HG03571 (cell line): ENCODE measurements around the gene TREM1.
"Not testable (repeated sequence)": the region's sequence is repeated elsewhere in the genome, so short reads cannot be mapped to it uniquely, and the experiment has no call there.

ENCODE experiments used
- ATAC-seq: cut with Tn5 transposase; IDR thresholded peaks from one replicate; pipeline ENCODE4 v1.9.1; 2021; ENCODE audit not compliant: unreplicated experiment

Gene TREM1

DNA sequence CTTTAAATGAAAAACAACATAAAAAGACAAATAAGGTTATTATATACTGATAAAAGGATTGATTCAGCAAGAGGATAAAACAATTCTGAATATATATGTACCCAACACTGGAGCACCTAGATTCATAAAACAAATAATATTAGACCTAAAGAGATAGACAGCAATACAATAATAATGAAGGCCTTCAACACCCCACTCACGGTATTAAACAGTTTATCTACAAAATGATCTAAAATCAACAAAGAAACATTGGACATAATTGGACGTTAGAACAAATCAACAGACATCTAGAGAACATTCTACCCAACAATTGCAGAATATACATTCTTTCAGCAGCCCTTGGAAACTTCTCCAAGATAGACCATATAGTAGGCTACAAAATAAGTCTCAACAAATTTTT lies 24.1 kb downstream of the TREM1 start:
- ATAC-seq: no peak

DNA sequence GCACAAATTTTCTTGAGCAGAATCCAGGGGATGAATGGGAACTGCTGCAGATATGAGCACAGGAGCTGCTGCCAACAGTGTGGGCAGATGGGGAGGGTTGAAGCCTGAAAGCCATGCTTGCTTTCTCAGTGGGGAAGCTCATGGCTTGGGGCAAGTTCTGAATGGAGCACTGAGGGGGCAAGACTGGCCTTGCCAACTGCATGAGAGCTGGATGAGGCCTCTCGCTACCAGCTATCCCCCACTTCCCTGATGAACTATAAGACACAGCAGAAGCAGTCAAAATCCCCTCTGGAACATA lies 28.3 kb downstream of the TREM1 start:
- no peak for ATAC-seq

DNA sequence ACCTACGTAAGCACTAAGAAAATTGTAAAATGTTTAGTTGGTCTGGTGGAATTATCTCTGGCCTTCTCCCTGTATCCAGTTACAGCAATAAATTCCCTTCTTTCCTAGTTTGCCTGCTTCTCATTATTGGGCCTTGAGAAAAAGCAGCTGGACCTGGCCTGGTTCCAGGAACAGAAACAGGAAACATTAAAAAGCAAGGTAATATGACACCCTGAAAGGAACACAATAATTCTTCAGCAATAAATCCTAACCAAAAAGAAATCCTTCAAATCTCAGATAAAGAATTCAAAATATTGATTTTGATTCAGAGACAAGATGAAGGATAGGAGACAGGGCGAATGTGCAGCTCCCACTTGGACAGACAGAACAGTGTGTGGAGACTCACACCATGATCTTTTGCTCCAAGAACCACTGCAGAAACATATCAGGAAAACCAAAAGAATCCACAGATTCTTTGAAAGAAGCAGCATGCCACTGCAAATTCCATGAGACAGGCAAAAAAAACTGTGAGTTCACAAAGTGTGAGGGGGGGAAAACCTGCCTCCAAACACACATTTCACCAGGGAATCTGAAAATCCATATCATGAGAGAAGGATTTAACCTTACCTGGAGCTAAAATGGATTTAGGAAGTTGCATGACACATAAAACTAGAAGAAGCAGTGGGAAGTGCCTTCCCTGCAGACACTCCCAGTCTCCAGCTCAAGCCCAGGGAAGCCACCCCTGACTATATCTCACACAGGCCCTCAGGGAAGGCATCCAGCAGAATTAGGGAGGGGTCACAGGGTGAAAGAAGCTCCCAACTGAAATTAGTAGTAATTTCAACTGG lies 28.9 kb downstream of the TREM1 start:
- no peak for ATAC-seq

DNA sequence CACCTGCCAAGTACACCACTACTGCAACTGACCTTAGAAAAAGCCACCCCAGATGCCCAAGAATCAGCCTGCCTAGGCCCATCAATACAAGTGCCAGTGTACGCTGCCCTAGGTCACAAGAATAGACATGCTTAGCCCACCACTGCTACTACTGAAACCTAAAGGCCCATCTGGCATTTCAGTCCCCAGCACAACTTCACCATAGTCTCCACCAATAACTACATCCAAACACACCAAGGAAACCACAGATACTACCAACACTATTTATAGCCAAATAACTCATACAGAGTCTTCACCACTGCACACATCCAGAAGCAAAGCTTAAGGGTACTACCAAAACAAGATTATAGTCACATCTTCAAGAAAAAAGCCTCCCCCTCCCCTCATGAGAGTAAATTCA lies 30.1 kb downstream of the TREM1 start:
- ATAC-seq: no peak

DNA sequence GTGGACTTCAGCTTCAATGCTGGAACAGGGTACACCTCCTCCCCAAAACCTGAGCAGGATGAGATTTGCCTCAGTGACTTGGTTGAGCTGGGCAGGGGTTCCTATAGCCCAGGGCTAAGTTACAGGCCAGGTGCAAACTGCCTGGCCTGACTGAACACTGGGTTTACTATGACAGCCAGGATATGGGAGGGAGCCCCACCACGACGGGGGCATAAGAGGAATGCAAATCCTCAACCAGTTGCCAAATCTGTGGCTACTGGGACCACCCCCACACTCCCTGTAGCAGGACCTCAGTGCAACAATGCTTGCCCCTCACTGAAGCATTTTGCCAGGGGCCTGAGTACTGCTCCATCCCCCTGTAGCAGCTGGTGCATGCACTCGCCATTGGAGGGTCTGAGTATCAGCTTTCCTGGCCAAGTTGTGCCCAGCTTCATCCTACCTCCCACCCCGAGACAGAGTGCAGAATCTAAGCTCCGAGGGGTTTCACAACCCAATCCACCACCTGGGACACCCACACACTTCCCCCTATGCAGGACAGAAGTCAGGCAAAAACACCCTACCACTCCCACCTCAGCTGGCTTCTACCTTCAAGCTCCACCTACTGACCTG lies 30.7 kb downstream of the TREM1 start:
- ATAC-seq: no peak

DNA sequence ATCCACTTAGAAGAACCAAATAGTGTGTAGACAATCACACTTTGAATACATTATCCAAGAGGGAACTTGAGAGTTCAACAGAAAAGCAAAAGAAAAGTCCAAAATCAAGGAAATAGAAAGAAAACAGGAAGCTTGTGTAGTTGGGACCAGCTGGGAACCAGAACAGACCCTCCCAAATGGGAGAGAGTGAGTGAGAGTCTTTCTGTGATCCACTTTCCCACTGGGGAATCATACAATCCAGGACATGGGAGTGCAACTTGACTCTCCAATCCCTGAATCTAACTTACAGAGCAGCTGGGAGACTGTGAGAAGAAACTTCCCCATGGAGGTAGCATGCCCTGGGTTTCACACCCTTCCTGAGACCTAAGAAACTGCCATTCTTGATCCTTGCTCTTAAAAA lies 31.4 kb downstream of the TREM1 start:
- ATAC-seq: no peak

DNA sequence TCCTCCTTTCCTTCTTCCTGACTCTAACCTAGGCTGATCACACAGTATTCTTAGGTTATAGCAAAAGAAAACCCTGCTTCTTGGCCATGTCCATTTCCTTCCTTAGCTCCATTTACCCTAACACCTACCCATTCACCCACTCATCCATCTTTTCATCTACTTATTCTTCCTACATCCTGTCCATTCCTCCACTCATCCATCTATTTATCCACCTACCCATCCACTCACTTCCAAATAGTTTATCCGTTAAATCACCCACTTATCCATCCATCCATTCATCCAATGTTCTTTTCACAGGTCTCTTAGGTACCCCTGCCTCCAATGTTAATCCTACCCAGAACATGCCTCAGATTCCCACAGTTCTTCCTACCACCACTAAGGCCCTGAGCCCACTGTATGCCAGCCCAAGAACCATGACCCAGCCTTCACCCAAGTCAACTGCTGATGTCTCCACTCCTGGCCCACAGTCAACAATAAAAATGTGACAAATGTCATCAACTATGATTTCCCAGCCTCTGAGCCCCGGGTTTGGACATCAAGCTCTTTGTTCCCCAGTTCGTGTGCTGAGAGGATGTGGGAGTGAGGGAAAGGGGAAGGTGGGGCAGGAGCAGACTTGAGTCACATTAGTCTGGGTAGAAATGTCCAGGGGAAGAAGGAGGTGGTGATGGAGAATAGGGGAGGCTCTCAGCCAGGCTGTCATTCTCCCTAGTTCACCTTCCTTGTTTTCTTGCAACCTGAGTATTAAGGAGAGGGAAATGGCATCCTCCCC lies 33.9 kb downstream of the TREM1 start:
- ATAC-seq: no peak

DNA sequence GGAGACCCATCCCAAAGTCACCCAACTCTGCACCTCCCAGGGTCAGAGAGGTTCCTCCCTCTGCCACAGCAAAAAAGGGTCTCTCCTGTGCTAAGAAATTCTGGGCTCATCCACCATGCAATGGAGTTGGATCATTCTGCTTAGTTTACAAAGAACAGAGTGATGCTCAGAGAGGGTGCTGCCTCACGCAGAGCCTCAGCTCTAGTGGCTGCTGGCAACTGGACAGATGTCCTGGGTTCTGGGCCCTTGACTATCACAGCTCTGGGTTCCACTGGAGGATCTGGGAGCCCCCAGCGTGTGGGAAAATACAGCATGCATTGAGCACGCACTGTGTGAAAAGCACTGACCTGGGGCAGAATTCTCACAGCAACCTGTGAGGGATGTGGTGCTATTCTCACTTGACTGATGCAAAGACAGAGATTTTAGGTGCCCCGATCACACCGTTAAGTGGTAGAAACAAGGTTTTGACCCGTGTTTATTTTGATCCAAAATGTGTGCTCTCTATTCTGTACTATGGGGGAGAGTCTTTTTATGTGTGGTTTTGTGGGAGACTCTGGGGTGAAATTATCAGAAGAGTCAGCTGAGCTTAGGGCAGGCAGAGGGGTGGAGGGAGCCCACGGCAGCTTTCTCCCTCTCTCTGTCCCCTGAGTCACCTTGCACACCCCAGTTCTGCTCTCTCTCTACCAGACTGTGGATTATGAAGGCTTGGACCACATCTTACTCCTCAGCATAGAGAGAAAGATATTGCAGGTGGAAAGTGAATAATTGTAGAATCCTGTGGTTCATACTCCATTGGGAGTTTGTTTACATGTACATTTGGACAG lies 38.4 kb downstream of the TREM1 start:
- no peak for ATAC-seq

DNA sequence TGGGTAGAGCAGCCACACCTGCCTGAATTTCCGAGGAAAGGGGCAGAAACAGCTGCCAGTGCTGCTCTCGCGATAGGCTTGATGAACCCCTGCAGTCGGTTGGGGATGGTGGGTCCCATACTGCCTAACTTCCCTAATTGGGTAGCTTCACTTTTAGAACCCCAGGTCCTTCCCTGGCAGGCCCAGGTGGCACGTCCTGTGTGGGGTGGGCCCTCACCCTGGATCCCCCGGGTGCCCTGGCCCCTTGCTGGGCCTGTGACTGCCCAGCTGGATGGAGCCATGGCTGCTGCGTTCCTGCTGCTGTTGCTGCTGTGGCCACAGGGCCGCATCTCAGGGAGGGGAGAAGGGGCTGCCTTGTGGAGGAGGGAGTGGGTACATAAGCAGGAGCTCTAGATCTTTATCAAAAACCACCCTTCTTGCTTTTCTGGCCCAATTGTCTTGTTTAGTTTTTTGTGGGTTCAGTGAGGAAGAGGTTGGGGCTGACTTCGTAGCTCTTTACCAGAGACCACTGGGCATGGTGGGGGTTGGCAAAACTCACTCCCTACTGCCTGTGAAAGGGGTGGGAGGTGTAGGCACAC lies 39.1 kb downstream of the TREM1 start:
- no peak for ATAC-seq

DNA sequence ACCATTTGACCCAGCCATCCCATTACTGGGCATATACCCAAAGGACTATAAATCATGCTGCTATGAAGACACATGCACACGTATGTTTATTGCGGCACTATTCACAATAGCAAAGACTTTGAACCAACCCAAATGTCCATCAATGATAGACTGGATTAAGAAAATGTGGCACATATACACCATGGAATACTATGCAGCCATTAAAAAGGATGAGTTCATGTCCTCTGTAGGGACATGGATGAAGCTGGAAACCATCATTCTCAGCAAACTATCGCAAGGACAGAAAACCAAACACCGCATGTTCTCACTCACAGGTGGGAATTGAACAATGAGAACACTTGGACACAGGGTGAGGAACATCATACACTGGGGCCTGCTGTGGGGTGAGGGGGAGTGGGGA lies 40.0 kb downstream of the TREM1 start:
- not testable (repeated sequence) for ATAC-seq

DNA sequence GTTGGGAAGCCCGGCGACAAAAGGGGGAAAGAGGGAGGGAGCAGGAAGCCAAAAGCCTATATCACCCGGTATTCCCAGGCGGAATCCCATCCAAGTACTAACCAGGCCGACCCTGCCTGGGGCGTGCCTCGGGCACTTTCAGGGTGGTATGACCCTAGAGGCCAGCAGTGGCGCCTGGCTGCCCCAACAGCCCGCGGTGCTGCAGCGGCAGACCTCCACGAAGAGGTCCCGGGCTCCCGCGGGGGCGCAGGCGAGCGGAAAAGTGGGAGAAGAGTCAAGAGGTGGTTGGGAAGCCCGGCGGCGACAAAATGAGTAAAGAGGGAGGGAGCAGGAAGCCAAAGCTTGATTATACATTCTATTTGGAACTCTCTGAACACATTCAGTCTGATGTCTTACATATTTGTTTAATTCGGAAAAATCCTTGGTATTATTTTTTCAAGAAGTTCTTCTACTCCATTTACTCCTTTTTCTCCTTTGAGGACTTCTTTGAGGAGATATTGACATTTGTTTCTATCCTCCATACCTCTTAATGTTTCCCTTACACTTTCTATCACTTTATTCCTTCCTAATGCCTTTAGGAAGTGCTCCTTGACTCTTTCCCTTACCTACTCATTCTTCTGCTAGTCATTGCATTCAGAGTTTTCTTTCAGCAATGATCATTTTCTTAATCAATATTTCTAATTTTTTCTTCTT lies 46.9 kb downstream of the TREM1 start:
- no peak for ATAC-seq

DNA sequence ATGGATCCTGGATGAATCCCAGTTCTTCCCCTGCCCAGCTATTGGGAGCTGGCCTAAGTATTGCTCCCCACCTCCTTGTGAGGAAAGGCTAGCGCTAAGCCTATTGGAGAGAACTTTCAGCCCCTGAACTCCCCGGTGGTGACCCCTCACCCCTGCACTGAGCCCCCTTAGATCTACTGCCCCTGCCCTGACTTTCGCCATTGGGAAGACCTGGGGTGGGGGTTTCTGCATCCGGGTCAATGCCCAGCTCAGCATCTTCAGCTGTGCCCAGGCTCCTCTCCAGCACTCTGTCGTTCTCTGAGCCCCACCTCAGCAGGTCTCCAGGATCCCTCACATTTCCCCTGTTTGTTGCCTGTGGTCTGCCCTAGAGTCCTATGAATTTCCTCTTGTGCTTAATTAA lies 49.4 kb downstream of the TREM1 start:
- no peak for ATAC-seq

DNA sequence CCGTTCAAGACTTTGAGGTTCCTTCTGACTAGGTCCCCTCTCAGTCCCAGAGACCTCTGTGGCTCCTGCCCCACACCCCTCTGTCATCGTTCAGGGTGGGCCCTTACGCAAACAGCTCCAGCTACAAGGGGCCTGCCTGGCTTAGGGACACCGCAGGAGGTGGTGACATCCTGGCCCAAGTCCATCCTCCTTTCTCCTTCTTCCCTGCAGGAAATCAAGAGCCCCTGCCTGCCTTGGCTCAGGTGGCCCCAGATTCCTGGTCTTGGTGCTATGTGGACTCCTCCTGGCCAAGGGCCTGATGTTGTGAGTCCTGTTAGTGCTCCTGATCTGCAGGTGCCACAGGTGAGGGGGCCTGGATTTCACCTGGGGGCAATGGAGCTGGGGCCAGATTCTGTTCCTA lies 50.2 kb downstream of the TREM1 start:
- ATAC-seq: no peak

DNA sequence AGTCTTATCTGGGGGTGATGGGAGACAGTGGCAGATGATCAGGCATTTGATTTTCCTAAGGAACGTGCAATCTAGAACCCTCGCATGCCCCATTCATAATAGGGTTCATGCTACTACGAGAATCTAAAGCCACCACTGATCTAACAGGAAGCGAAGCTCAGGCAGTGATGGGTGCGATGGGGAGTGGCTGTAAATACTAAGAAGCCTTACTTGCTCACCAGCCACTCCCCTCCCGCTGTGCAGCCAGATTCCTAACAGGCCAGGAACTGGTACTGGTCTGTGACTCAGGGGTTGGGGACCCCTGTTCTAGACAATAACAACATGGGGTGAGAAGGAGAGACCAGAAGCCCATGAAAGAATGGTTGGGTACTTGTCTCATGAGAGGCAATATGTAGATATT lies 53.8 kb downstream of the TREM1 start:
- no peak for ATAC-seq

DNA sequence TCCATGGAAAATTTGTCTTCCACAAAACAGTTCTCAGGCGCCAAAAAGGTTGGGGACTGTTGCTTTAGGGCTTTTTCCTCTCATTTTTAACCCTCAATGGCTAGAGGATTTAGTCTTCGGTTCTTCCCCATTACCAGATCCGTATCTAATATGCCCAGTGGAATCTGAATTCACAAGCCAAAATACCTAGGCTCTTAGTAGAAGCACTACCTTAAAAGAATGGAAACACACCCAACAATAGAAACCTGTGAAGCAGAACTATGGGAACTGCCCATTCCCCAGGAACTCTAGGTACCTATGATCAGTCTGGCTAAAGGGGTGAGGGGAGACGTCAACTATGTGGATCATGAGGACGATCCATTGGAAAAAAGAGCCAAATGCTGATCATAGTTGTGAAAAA lies 55.2 kb downstream of the TREM1 start:
- ATAC-seq: no peak

DNA sequence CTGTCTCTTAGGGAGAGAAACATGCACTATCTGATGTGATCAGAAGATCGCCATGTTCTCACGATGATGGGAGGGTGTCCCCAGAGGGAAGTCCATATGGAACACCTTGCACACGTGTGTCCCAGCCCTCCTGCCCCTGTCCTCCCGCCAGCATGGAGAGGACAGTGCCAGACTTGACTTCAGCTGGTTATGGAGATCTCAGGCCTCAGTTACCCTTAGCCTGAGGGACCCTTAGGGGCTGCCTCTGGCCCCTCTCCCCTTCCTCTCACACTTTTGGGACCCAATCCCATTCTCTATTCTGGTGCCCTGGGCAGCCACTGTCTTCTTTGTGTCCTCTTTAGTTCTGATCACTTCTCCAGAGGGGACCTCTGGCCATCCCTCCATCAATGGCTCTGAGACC lies 56.8 kb downstream of the TREM1 start:
- no peak for ATAC-seq

DNA sequence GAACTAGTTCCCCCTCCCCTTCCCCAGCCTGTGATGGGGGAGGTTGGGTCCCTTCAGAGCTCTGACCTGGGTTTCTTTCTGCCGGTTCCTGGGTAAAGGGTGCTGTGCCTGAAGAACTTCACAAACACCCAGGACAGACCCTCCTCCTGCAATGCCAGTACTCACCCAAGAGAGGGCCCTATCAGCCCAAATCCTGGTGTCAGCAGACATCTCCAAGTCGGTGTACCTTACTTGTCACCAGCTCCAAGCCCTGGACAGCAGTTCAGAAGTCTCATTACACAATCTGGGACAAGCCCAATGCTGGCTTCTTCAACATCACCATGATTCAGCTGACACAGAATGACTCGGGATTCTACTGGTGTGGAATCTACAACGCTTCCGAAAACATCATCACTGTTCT lies 57.9 kb downstream of the TREM1 start:
- no peak for ATAC-seq

DNA sequence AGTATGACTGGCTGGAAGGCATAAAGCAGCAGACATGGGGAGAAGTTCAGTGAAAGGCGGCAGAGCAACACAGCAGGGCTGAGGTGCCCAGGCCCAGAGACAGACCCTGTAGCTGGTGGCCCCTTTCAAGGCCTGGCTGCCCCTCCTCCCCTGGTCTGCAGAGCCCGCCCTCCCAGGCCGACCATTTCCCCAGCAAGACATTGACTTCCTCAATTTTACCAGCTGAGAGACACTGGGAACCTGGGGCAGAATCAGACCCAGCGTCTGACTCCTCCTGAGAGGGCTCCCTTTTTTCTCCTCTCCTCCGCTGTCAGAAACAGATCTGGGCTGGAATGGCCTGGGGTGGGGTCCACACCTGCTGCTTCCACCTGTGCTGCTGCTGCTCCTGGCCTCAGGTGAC lies 58.4 kb downstream of the TREM1 start, which contains the start of gene TREML4:
TSS of gene TREML4 (plus strand) at position 254 of the 400 bp plus-strand sequence. CDS start at position 333, 79 bp downstream.
- ATAC-seq: no peak

DNA sequence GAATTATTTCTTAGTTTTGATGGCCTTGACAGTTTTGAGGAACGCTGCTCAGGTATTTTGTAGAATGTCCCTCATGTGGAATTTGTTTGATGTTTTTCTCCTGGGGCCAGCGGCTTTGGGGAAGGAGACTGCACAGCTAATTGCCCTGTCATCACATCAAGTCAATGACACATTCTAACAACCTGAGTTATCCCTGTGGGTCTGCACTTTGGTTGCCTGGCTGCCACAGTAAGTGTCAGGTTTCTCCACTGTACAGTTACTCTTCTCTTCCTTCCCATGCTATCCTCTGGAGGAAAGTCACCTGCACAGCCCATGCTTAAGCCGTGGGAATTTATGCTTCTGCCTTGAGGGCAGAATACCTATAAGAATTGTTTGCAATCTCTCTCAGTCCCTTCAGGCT lies 59.7 kb downstream of the TREM1 start:
- no peak for ATAC-seq

DNA sequence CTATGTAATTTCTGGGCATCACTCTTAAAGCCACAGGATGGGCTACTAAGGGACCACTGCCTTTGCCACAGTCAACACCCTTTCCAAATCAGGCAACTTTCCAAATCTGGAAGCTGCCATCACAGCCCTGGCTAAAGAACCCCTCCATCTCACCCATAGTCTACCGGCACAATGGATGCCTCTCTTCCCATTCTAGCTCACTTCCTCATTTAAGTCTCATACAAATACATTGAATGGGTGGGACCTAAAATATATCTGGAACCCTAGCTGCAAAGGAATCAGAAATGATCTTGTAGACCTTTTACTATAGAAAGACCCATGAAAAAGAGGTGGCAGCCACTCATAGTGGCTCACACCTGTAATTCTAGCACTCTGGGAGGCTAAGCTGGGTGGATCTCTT lies 61.7 kb downstream of the TREM1 start:
- no peak for ATAC-seq
